GM21786 (cell line): Measurements from ENCODE around the gene MYEOV.
A peak's percentile ranks its signal among the peaks of the same experiment; 100 is the strongest.

Experiments used
- ATAC-seq: cut with Tn5 transposase; IDR thresholded peaks from one replicate; pipeline ENCODE4 v1.9.1; 2021; ENCODE audit not compliant: unreplicated experiment

MYEOV gene

GRCh38 chr11:69265210-69265609 lies 28.7 kb upstream of the MYEOV start:
- no peak for ATAC-seq

- ATAC-seq, result no peak
Measured at GRCh38 chr11:69265911-69266510, 27.9 kb upstream of the MYEOV start.

- ATAC-seq, result no peak
Measured at GRCh38 chr11:69267395-69267805, 26.6 kb upstream of the MYEOV start.

- ATAC-seq, result no peak
Measured at GRCh38 chr11:69268911-69269310, 25.0 kb upstream of the MYEOV start.

- no peak for ATAC-seq
Measured at GRCh38 chr11:69269388-69269787, 24.6 kb upstream of the MYEOV start.

GRCh38 chr11:69269926-69270697 lies 23.8 kb upstream of the MYEOV start:
- no peak for ATAC-seq

- no peak for ATAC-seq
Measured at GRCh38 chr11:69270941-69271340, 23.0 kb upstream of the MYEOV start.

GRCh38 chr11:69272055-69272454 lies 21.9 kb upstream of the MYEOV start:
- ATAC-seq, result no peak

GRCh38 chr11:69272831-69273485 lies 21.0 kb upstream of the MYEOV start:
- ATAC-seq, result no peak

GRCh38 chr11:69273571-69273970 lies 20.4 kb upstream of the MYEOV start:
- no peak for ATAC-seq

GRCh38 chr11:69274531-69275016 lies 19.4 kb upstream of the MYEOV start:
- ATAC-seq, result no peak

- no peak for ATAC-seq
Measured at GRCh38 chr11:69275178-69275577, 18.8 kb upstream of the MYEOV start.

GRCh38 chr11:69276165-69276564 lies 17.8 kb upstream of the MYEOV start:
- no peak for ATAC-seq

GRCh38 chr11:69277074-69277809 lies 16.7 kb upstream of the MYEOV start:
- peak; percentile 80 for ATAC-seq

- ATAC-seq, result no peak
Measured at GRCh38 chr11:69278091-69278867, 15.7 kb upstream of the MYEOV start.

- no peak for ATAC-seq
Measured at GRCh38 chr11:69280451-69280850, 13.5 kb upstream of the MYEOV start.

GRCh38 chr11:69280994-69281393 lies 13.0 kb upstream of the MYEOV start:
- ATAC-seq, result no peak

GRCh38 chr11:69283446-69283845 lies 10.5 kb upstream of the MYEOV start:
- ATAC-seq, result no peak

GRCh38 chr11:69284081-69284511 lies 9.9 kb upstream of the MYEOV start:
- no peak for ATAC-seq

GRCh38 chr11:69285091-69285490 lies 8.9 kb upstream of the MYEOV start:
- ATAC-seq, result no peak

- ATAC-seq, result no peak
Measured at GRCh38 chr11:69285766-69286165, 8.2 kb upstream of the MYEOV start.
